T-helper 2 cell (primary cell): ENCODE measurements around the gene ADGRL2.

Experiments used
- DNase-seq, 5 experiments: peaks; one replicate each; pipeline versions ENCODE4 v3.0.0 to v3.0.0-alpha.2; 2012 to 2022

Gene ADGRL2

DNA sequence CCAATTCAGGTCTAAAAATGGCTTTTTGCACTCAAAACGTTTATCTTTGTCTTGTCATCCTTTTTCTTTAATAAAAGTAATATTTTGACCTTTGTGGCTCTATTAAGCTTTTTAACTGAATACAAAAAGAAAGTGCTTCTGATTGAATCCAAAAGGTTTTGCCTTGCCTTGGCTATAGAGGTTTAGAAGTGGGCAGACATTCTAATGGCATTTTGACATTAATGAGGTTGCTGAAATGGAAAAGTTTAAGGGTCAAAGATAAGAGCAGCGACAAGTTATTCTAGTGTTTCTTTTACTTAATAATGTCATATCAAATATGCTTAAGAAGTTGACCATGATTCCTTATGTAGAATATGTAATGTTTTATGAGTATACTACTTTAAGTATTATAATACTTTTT, 120.2 kb downstream of the ADGRL2 start:
- DNase-seq: no peak

DNA sequence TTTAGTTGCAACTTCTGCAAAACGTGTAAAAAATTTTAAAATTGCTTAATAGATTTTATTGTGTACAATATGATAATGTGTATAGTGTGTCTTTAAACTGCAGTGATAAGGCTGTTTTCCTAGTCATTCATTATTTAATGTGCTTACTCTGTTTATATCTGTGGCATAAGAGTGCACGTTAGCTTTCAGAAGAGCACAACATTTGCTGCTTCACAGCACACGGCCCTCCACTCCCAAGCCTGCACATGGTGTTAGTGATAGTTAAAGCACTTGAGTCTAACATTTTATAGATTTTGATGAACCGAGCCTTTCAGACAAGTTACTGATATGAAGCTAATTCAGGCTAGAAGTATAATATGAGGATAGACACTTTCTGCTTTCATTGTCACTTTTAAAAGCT, 120.6 kb downstream of the ADGRL2 start:
- DNase-seq: no peak

DNA sequence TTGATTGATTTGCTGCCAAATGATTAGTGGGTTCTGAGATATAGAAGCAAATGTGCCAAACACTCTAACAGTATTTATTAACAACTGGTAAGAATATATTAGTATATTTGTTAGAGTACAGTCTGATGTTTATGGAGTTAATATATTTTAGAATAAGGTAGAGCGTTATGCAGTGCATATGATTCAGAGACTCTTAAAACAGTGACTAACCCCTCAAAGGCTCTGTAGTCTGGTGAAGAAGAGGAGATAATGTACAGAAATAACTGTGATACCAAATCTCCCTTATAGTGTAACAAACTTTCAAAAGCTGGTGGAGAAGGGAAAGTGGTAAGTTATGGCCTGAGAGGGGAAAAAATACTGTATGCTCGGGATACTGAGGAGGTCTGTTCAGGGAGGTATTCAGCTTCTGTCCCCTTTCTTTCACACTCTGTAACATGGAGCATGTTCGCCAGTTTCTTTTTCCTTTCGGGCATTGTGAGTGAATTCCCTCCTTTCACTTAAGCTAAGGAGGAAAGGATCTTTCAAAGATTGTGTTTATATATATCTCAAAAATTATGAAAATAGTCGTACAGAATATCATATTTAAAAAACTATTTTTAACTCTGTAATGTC, 121.2 kb downstream of the ADGRL2 start:
- no peak for DNase-seq

DNA sequence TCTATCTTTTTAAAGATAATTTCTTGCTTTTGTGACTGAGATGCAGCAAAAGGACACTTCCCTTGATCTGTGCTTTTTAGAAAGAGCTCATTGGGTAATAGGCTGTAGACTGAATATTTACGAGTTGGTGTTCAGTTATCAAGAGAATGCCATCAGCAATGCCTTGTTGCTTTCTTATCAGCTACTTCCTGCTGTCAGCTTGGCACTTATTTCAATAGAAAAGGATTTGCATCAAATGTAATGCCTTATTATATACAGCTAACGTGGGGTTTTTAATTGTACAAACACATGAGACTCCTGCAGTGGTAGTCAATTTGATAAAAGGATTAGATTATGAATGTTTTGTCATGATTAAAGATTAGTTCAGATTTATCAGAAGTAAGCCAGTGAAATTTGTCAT, 122.2 kb downstream of the ADGRL2 start:
- no peak for DNase-seq

DNA sequence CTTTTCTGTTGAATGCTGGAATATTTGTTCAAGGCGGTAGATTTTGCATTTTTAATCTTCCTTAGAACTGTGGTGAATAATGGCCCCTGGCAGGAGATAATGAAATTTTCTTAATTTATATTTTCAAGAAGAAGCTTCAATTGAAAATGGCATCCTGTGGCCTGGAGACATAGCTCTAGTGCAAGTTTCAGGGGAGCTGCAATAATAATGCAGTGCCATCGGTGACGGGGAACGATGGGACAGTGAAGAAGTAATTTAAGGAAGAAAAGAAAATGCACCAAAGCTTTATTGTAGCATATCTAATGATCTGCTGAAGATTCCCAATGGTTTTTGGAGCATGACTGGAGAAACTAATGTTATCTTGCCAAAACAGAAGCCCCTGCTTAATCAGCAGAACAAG, 128.4 kb downstream of the ADGRL2 start:
- DNase-seq: no peak

DNA sequence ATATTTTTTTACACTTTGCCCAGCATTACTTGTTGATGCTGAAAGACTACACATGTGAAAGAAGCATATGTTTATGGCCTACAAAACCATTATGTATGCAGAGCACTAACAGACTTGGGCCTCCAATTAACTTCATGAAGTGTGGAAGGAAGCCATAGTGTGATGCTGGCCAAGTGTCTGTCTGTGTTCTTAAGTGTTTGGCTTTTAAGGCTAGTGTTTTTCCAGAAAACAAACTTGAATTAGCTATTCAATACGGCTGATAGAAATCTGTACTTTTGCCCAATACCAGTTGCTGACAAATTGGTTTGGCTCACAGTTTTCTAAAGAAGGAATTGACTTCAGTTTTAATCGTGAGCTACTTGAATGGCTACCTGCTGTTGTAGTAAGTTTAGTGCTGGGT, 136.1 kb downstream of the ADGRL2 start:
- no peak for DNase-seq

DNA sequence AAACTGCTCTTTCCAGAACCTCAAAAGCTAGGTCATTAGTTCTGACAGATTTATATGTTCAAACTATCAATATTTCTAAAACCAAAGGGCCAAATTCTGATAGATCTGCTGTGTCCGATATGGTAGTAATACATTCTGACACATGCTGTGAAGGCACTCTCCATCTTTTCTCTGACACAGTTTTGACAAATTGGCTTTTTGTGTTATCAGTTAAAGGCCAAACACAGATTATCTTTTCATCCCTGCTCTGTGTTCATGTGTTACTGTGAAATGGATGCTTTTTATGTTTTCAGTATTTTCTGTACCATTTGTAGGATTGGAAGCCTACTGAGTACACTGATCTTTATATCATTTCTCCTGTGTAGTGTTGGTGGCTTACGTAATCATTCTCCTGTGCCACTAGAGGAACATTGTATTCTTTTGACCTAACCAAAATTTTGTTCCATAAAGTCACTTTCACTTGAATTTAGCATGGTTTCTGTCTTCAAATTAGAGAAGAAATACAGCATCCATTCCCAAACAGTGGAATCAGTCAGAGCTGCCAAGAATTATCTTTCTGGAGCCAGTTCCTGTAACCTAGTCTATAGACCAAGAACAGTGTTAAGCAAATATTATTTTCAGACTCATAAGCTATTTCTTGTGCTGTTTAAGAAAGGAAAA, 137.2 kb downstream of the ADGRL2 start:
- no peak for DNase-seq

DNA sequence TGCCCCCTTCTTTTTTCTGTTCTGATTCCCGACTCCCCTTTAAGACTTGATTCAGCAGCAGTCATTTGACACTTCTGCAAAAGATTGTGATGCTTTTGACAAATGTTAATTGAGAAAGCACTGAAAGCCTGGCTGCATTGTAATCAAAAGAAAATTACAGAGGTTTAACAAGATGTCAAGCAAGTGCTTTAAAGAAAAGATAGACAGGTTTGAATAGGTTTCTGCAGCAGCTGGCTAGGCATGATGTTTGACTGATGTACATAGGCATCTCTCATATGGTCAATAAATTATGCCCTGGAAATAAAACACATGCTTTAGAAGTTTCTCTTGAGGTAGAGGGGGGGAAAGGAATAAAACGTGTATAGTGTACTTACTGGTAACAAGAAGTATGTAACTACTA, 147.8 kb downstream of the ADGRL2 start:
- no peak for DNase-seq

DNA sequence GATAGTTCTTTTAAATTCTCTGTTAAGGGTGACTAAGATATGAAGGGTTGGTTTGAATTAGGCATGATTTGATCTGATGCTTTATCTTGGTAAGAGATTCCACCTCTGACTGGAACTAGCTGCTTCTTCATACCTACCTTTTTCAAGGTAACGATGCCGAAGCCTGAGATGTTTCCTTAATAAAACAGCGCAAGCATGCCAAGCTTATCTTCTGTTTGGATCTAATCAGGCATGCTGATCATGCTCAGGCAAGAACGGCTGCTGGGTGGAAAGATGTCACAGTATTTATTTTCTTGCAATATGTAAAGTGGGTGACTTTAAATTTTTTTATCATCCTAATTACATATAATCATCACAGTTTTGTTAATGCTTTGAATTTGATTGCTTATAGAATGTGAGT, 148.7 kb downstream of the ADGRL2 start:
- DNase-seq: no peak

DNA sequence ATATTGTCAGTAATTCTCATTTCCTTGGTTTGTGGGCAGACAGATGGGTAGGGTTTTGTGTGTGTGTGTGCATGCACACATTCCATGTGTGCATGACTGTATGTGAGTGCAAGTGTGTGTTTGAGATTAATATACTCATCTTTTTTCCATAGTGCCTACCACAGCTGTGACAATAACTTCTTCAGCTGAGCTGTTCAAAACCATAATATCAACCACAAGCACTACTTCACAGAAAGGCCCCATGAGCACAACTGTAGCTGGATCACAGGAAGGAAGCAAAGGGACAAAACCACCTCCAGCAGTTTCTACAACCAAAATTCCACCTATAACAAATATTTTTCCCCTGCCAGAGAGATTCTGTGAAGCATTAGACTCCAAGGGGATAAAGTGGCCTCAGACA, 149.3 kb downstream of the ADGRL2 start:
- DNase-seq: peak in 1 of 5 experiments; percentile 21

DNA sequence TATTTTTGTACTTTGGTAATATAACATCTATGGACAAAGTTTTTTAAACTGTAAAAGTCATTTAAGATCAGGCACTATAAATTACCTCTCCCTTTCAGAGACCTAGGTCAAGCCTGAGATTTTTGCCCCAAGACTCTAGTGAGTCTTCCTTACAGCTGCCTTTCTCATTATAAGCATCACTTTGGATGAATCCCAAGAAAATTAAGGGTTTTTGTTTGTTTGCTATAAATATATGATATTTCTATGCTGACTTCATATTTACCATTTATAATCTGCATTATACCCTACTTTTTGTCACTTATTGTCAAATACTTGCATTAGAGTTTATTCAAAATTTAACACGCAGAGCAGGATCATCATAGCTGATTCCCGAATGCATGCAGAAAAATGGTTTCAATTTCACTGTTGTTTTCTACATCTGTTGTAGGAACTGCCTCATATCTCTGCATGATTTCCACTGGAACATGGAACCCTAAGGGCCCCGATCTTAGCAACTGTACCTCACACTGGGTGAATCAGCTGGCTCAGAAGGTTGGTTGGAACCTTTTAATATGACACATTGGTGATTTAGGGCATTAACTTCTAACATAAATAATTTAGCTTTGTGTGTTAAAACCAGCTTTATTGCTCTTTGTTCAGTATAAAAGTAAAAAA, 150.0 kb downstream of the ADGRL2 start:
- no peak for DNase-seq

DNA sequence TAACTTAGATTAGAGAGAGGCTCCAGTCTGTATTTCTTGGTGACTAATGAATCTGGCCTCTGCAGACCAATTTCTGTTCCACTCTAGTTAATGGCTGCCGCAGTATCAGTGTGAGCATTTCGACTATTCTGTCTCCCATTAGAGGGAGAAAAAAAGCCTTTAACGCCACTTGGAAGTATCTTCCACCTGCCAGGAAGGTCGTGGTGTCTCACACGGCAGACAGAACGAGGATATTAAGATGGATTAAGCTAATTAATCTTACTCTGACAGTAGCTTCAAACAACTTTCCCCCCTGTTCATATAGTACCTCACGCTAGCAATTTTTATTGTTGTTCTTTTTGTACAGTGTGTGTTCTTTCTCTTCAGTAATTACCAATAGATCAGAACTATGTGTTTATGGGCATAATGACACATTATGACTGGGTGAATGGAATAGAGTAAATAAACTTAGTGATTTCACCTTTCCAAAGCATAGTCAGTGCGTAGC, 153.8 kb downstream of the ADGRL2 start:
- no peak for DNase-seq

DNA sequence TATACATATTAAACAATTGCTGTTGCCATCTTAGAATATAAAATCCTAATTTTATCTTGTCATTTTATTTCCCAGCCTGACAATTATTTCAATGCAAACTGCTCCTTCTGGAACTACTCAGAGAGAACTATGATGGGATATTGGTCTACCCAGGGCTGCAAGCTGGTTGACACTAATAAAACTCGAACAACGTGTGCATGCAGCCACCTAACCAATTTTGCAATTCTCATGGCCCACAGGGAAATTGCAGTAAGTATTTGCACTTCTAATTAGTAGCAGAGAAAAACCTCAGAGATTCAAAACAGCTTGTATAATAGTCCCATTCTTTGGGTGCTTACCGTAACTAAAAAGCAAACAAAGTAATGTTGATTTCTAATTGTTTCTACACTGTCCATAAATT, 167.2 kb downstream of the ADGRL2 start:
- DNase-seq: no peak

DNA sequence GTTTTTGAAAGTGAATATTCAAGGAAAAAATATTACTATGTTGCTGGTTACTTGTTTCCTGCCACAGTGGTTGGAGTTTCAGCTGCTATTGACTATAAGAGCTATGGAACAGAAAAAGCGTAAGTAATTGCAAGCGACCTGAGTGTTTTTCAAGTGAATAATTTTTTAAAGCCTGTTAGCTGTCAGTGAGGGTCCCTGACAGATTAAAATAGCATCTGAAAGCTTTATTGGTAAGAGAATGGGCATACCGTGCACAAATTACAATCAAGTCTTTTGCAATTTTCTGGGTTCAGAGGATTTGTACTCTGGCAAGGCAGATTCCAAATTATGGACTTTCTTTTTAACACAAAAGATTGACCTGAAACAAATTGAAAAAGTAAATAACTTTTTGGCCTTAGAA, 169.7 kb downstream of the ADGRL2 start:
- DNase-seq: no peak

DNA sequence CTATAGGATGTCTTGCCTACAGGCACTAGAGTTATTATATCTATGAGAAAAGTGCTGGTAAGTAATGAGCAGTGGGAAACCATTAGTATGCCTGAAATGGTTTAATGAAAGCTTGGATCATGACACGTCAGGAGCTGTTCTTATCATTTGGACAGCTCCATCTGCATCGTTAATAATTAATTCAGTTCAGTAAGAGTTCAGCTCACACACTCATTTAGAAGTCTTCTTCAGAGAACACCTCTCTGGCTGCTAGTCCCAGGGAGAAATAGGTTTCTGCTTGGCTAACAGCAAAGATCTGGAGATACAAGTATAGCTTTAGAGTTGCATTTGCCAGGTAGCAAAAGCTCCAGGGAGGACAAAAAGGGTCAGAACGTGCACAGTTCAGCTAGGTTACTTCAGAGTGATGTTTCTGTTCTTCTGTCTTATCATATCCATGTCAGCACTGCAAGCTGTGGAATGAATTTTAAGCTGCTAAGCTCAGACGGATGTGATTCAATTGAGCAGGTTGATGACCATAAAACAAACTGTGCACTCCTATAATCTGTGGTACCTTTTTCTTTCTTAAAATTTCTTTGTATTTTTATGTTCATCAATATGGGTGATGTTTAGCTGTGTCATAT, 173.6 kb downstream of the ADGRL2 start:
- no peak for DNase-seq

DNA sequence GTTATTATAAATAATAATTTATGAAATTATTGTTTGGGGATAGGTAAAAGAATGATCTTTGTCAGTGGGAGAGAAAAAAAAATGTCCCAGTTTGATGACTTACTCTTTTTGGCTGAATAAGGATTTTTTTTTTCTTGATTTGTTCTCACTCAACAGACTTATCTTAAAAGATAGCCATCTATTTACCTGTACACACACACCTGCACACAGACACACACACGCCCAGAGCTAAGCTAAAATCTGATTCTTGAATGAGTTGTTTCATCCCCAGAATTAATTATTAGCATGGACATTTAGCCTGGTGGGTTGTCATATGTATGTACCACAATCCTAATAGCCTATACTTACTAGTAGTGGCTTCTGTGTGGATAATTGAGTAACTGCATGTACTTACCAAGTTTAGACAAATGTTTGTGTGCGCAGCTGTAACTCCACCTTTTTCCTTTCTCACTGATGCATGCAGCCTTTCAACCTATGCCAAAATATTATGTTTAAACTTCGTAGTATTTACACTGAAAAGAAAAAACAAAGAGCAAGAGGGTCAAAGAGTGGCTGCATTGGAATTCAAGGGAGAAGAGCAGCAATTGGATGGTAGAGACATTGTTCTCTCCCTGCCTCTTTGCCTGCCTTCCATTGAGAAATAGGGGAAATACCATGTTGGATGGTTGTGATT, 174.3 kb downstream of the ADGRL2 start:
- DNase-seq: no peak

DNA sequence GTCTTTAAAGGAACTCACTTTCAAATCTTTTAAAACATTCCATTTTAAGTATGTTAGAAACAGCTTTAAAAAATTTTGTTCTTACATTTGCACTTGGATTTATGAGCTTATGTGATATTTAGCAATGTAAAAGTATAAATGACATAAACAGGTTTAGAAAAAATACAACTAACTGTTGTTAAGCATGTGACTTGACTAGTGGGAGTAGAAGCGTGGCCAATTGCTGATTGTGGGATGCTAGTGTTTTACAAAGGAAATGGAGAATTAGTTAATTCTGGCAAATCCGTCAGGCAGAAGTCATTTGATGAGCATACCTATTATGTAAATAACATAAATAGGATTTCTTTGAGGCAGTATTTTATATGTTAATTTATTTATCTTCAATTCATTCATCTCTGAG, 175.8 kb downstream of the ADGRL2 start:
- no peak for DNase-seq

DNA sequence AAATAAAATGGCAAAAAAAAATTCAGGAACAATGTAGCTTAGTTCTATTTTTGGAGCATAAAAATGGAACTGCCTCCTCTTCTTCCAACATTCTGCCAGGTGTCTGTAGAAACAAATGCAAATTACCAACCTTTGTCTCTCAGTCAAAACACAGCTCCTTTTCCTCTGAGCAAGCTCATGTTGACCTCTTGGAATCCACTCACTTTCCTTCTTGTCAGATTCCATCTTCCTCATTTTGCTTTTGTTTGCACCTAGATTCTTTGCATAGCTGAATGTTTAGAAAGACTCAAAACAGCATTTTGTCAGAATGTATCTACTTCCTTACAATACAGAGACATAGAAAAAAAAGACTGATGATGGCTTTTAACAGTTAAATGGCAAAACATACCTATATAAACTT, 178.2 kb downstream of the ADGRL2 start:
- no peak for DNase-seq

DNA sequence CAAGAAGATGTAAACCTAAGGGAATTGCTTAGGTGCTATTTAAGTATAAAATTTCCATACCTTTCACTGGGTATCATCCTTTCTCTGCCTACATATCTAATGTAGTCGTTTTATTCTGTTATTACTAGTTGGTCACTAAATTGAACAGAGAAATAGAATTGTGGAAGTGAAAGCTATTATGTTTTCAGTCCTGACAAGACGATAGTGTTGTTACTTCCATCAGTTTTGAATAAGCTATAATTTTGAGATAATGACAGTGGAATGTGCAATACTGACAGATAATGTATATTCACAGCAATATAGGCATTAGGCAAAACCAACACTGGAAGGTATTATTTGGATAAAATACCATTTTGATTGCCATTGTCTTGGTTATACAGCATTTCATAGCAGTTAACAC, 181.8 kb downstream of the ADGRL2 start:
- no peak for DNase-seq

DNA sequence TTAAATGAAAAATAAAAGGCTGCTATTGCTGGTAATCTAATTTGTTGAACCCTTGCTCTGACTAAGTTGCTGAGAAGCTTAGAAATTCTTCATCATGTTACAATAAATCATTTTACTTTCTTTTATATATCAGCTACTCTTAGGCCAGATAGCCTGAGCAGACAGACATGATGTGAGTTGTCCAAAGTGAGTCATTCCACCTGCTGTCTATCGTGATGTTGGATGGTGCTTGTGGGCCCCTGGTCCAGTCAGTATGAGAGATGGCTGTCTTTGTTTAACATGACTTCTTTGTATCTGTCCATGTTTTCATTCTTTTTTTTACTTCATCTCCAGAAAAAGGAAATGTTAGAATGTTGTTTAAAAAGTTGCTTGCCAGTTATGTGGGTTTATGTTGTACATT, 188.8 kb downstream of the ADGRL2 start:
- no peak for DNase-seq

DNA sequence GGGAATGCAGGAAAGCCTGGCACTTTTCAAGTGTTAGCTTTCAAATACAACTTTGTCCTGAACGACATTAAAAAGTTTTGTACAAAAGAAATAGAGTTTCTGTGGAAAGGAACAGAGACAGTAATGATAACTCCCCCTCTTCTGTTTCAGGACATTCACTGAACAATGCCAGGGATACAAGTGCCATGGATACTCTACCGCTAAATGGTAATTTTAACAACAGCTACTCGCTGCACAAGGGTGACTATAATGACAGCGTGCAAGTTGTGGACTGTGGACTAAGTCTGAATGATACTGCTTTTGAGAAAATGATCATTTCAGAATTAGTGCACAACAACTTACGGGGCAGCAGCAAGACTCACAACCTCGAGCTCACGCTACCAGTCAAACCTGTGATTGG, 189.5 kb downstream of the ADGRL2 start:
- DNase-seq: no peak

DNA sequence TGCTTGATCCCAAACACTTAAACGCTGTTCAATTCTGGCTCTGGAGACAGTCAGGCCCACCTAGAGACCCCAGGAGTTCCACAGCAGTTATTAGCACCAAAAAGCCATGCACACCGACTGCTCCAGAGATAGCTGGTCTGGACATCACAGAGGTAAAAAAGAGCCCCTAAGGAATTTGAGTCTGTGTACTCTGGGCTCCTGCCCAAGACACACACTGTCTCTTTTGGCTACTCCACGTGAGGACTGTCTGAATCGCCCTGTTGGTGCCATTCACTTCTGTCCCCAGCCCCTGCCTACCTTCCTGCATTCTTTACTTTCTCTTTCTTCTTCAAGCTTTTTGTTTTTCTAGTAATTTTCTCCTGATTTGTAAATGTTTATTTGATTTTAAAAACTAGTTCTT, 197.4 kb downstream of the ADGRL2 start:
- no peak for DNase-seq

DNA sequence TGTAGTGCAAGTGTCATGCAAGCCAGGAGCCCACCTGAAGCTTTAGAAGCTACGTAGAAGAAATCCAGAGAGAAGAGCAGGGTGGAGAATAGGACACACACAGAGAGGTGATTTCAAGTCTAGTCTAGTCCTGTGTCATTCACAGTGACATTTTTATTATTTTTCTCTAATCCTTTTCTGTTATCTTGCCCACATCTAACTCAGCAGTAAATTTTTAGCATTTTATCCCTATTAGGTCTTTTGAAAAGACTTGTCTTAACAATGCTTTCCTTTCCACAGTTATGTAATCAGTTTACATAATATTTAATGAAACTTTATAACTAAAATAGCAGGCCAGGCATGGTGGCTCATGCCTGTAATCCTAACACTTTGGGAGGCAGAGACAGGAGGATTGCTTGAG, 198.6 kb downstream of the ADGRL2 start:
- DNase-seq: no peak
